Caco-2 (cell line): ENCODE measurements around the gene CDK9. TPM values are rescaled to one million over a fixed set of nuclear protein-coding genes. Genes with fewer than 3 reads are reported as not detected.
"Not testable (repeated sequence)": the region's sequence is repeated elsewhere in the genome, so short reads cannot be mapped to it uniquely, and the experiment has no call there.

Source experiments
- BruUV-seq: library from RNA; stranded (reverse); fragments of 400-500 nt; replicated peaks from 2 replicates; lab custom pipeline; 2021; lab: Mats Ljungman, UMichigan
- CTCF ChIA-PET: fragments of 300-600 bp; sonication (Branson Sonifier 250); formaldehyde crosslinking; loops from one replicate; lab custom pipeline; 2022; ENCODE audit warnings: antibody characterized with exemption; lab: Charles Lee
- POLR2A ChIA-PET: fragments of 300-600 bp; sonication (Branson Sonifier 250); formaldehyde crosslinking; loops from one replicate; lab custom pipeline; 2022; ENCODE audit warnings: antibody characterized with exemption; lab: Charles Lee
- DNase-seq, 2 experiments: peaks; one replicate each; pipeline versions ENCODE4 v3.0.0 to v3.0.0-alpha.2; 2020 to 2022
- H3K27me3 ChIP-seq: replicated peaks from 2 replicates; pipeline ENCODE4 v1.6.0; 2011; ENCODE audit warnings: low read length; ENCODE audit not compliant: control insufficient read depth, insufficient read depth
- H3K36me3 ChIP-seq: 2 replicates; pipeline ENCODE4 v1.5.1; 2011; ENCODE audit warnings: low read length; ENCODE audit not compliant: control insufficient read depth, insufficient read depth
- H3K4me1 ChIP-seq: fragments of 250-450 bp; sonication (Bioruptor Pico); 2 replicates; pipeline ENCODE4 v1.5.1; 2020; ENCODE audit warnings: mild to moderate bottlenecking
- H3K4me3 ChIP-seq: 2 replicates; pipeline ENCODE4 v1.5.1; 2011; ENCODE audit warnings: low read depth, mild to moderate bottlenecking, control low read depth, low read length
- H3K9me3 ChIP-seq: fragments of 250-450 bp; sonication (Bioruptor Pico); 2 replicates; pipeline ENCODE4 v1.5.1; 2020; ENCODE audit warnings: mild to moderate bottlenecking, moderate library complexity
- H3K27ac Mint-ChIP-seq: one replicate; pipeline ENCODE4 v1.8.0; 2022; ENCODE audit warnings: mixed read lengths; ENCODE audit not compliant: unreplicated experiment
- H3K27me3 Mint-ChIP-seq: one replicate; pipeline ENCODE4 v1.8.0; 2022; ENCODE audit warnings: mixed read lengths; ENCODE audit not compliant: insufficient read depth, unreplicated experiment
- H3K36me3 Mint-ChIP-seq: one replicate; pipeline ENCODE4 v1.8.0; 2022; ENCODE audit warnings: mild to moderate bottlenecking, mixed read lengths; ENCODE audit not compliant: insufficient read depth, unreplicated experiment
- H3K4me1 Mint-ChIP-seq: one replicate; pipeline ENCODE4 v1.8.0; 2022; ENCODE audit warnings: low read depth, mixed read lengths; ENCODE audit not compliant: unreplicated experiment
- H3K4me3 Mint-ChIP-seq: one replicate; pipeline ENCODE4 v1.8.0; 2022; ENCODE audit warnings: mild to moderate bottlenecking, moderate library complexity, mixed read lengths; ENCODE audit not compliant: unreplicated experiment
- H3K9me3 Mint-ChIP-seq: one replicate; pipeline ENCODE4 v1.8.0; 2022; ENCODE audit warnings: mixed read lengths; ENCODE audit not compliant: unreplicated experiment
- intact Hi-C: fragments of 100-400 bp; cut with micrococcal nuclease; formaldehyde crosslinking; loops from one replicate; pipeline ENCODE4 v1.10.0; 2022; ENCODE audit not compliant: unreplicated experiment
- total RNA-seq: library from RNA; stranded (reverse); gene quantifications from 2 replicates; pipeline ENCODE4 v1.2.3, GENCODE V29; 2022
- TF ChIP-seq, protein P1 (sequence below), 2 experiments: fragments of 200-600 bp in 1 of 2; IDR thresholded peaks; 1 replicate in 1 of 2; 2 replicates in 1 of 2; pipeline versions ENCODE4 v1.5.1 to v1.8.0; 2011 to 2022; ENCODE audit warnings: antibody characterized with exemption in 1 of 2, control low read depth in 1 of 2, inconsistent platforms in 1 of 2, low read depth in 1 of 2, low read length in 1 of 2, mild to moderate bottlenecking in 1 of 2, moderate library complexity in 1 of 2; ENCODE audit not compliant: insufficient read depth in 1 of 2, severe bottlenecking in 1 of 2, unreplicated experiment in 1 of 2

Gene CDK9
- total RNA-seq, 1 experiment from 2014 or later, result 48.2 TPM

- Mint-ChIP-seq H3K4me1 (no peaks in the 10 kb centered on the region), H3K27me3 (no peaks in the 10 kb centered on the region), H3K27ac (no peak overlapping the region), H3K36me3 (no peaks in the 10 kb centered on the region), H3K4me3 (no peak overlapping the region), H3K9me3 (no peaks in the 10 kb centered on the region)
- POLR2A ChIA-PET, result no interaction called here
- intact Hi-C loops, result no loop called here
- no peaks in the 10 kb centered on the region for H3K4me1 ChIP-seq
- H3K9me3 ChIP-seq, result no peaks in the 10 kb centered on the region
- no peak for DNase-seq
- no TSS peak for BruUV-seq
- no peaks in the 10 kb centered on the region for H3K27me3 ChIP-seq
- CTCF ChIA-PET, result no interaction called here
- H3K36me3 ChIP-seq, result no peaks in the 10 kb centered on the region
- no peak overlapping the region for H3K4me3 ChIP-seq
- TF ChIP-seq, protein P1, sequence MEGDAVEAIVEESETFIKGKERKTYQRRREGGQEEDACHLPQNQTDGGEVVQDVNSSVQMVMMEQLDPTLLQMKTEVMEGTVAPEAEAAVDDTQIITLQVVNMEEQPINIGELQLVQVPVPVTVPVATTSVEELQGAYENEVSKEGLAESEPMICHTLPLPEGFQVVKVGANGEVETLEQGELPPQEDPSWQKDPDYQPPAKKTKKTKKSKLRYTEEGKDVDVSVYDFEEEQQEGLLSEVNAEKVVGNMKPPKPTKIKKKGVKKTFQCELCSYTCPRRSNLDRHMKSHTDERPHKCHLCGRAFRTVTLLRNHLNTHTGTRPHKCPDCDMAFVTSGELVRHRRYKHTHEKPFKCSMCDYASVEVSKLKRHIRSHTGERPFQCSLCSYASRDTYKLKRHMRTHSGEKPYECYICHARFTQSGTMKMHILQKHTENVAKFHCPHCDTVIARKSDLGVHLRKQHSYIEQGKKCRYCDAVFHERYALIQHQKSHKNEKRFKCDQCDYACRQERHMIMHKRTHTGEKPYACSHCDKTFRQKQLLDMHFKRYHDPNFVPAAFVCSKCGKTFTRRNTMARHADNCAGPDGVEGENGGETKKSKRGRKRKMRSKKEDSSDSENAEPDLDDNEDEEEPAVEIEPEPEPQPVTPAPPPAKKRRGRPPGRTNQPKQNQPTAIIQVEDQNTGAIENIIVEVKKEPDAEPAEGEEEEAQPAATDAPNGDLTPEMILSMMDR (IDR thresholded peaks at IDR 0.05; ENCODE audit: insufficient read depth in 1 of 2, low read depth in 1 of 2, low read length in 1 of 2, severe bottlenecking in 1 of 2, unreplicated experiment in 1 of 2), result no peak
Observed at GRCh38 chr9:127835991-127836516, 50.2 kb downstream of the CDK9 start.

DNA sequence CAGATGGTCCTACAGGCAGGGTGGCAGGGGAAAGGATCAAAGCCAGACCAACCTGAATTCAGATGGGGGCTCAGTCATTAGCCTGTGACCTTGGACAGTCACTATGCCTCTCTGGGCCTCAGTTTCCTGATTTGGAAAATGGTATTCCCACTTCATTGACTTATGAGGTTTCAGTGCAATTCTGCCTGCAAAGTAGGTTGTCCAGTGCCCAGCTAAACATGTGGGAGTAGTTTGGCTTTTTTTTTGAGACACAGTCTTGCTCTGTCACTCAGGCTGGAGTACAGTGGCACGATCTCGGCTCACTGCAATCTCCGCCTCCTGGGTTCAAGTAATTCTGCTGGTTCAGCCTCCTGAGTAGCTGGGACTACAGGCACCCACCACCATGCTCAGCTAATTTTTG is 50.7 kb downstream of the CDK9 start:
- H3K27ac Mint-ChIP-seq, H3K9me3 ChIP-seq, H3K27me3 Mint-ChIP-seq, BruUV-seq, CTCF ChIA-PET, H3K4me1 ChIP-seq, H3K36me3 ChIP-seq, intact Hi-C loops, H3K36me3 Mint-ChIP-seq, H3K9me3 Mint-ChIP-seq, H3K27me3 ChIP-seq, DNase-seq, POLR2A ChIA-PET, H3K4me1 Mint-ChIP-seq, H3K4me3 ChIP-seq, H3K4me3 Mint-ChIP-seq: not testable (repeated sequence)

GRCh38 chr9:127837346-127837745 is 51.5 kb downstream of the CDK9 start:
- Mint-ChIP-seq H3K36me3 (no peaks in the 10 kb centered on the region), H3K4me3 (no peak overlapping the region), H3K9me3 (no peaks in the 10 kb centered on the region), H3K4me1 (no peaks in the 10 kb centered on the region), H3K27ac (no peak overlapping the region), H3K27me3 (no peaks in the 10 kb centered on the region)
- TF ChIP-seq, protein P1 (IDR thresholded peaks at IDR 0.05; ENCODE audit: insufficient read depth in 1 of 2, low read depth in 1 of 2, low read length in 1 of 2, severe bottlenecking in 1 of 2, unreplicated experiment in 1 of 2), result no peak
- ChIA-PET POLR2A (no interaction called here), CTCF (interaction anchor here (1.9 kb wide), 1 partner anchor 102 kb away, joined by 5 read pairs; the partner anchor contains the start of gene TOR2A)
- H3K4me1 ChIP-seq, result no peaks in the 10 kb centered on the region
- intact Hi-C loops, result no loop called here
- H3K4me3 ChIP-seq, result no peak overlapping the region
- BruUV-seq, result no TSS peak
- no peaks in the 10 kb centered on the region for H3K27me3 ChIP-seq
- DNase-seq, result no peak
- no peaks in the 10 kb centered on the region for H3K36me3 ChIP-seq
- H3K9me3 ChIP-seq, result no peaks in the 10 kb centered on the region
